HPDE6-E6E7 (cell line): ENCODE results near the gene GPR152.

Source experiments
- DNase-seq: peaks from one replicate; pipeline ENCODE4 v3.0.0; 2011; ENCODE audit warnings: missing footprints; ENCODE audit errors: extremely low spot score

Gene GPR152

GRCh38 chr11:67452141-67452952 is at the start of gene GPR152:
Gene GPR152 (minus strand): TSS chr11:67452729. CDS start chr11:67452724, 5 bp downstream.
- DNase-seq: no peak

- no peak for DNase-seq
Measured at GRCh38 chr11:67501854-67502253, 49.3 kb upstream of the GPR152 start.

- DNase-seq: no peak
Measured at GRCh38 chr11:67500831-67501715, 48.5 kb upstream of the GPR152 start.

GRCh38 chr11:67500484-67500821 is 47.9 kb upstream of the GPR152 start:
- DNase-seq: no peak

- no peak for DNase-seq
Measured at GRCh38 chr11:67499808-67500483, 47.4 kb upstream of the GPR152 start.

GRCh38 chr11:67498544-67498972 is 46.0 kb upstream of the GPR152 start:
- DNase-seq: no peak

- no peak for DNase-seq
Measured at GRCh38 chr11:67497656-67498291, 45.2 kb upstream of the GPR152 start.

- no peak for DNase-seq
Measured at GRCh38 chr11:67496113-67496512, 43.6 kb upstream of the GPR152 start.

- no peak for DNase-seq
Measured at GRCh38 chr11:67495234-67496005, 42.9 kb upstream of the GPR152 start.

GRCh38 chr11:67494371-67495233 is 42.1 kb upstream of the GPR152 start:
- DNase-seq: no peak

- DNase-seq: no peak
Measured at GRCh38 chr11:67493548-67494370, 41.2 kb upstream of the GPR152 start.

GRCh38 chr11:67492801-67493547 is 40.4 kb upstream of the GPR152 start:
- DNase-seq: no peak

- no peak for DNase-seq
Measured at GRCh38 chr11:67492069-67492727, 39.7 kb upstream of the GPR152 start.

GRCh38 chr11:67491276-67492068 is 38.9 kb upstream of the GPR152 start:
- no peak for DNase-seq

- DNase-seq: no peak
Measured at GRCh38 chr11:67490727-67491065, 38.2 kb upstream of the GPR152 start.

GRCh38 chr11:67489885-67490726 is 37.6 kb upstream of the GPR152 start:
- no peak for DNase-seq
